Brain microvascular endothelial cell (primary cell): ENCODE measurements around the gene PLIN5.

Experiments used
- DNase-seq: peaks from one replicate; pipeline ENCODE4 v3.0.0-alpha.2; 2020
- H3K27ac ChIP-seq: fragments of 250-450 bp; sonication (Bioruptor Pico); 2 replicates; pipeline ENCODE4 v1.5.1; 2020; ENCODE audit warnings: mild to moderate bottlenecking, moderate library complexity
- H3K27me3 ChIP-seq: fragments of 250-450 bp; sonication (Bioruptor Pico); replicated peaks from 2 replicates; pipeline ENCODE4 v1.5.1; 2020; ENCODE audit warnings: mild to moderate bottlenecking
- H3K36me3 ChIP-seq: fragments of 250-450 bp; sonication (Bioruptor Pico); replicated peaks from 2 replicates; pipeline ENCODE4 v1.5.1; 2020; ENCODE audit warnings: mild to moderate bottlenecking
- H3K4me3 ChIP-seq: 2 replicates; pipeline ENCODE4 v1.5.1; 2011; ENCODE audit warnings: low read depth, mild to moderate bottlenecking, control low read depth, low read length, moderate library complexity
- in situ Hi-C: cut with HindIII; loops from 2 replicates; pipeline ENCODE4 v1.10.0; 2017; ENCODE audit warnings: low sequenced_read_pairs, low pct_ligation_motif_present
- TF ChIP-seq, protein P1 (sequence below): IDR thresholded peaks from 2 replicates; pipeline ENCODE4 v1.5.1; 2011; ENCODE audit warnings: low read depth, mild to moderate bottlenecking, moderate library complexity, low read length, control low read depth, inconsistent platforms; ENCODE audit errors: missing control alignments

Gene PLIN5

DNA sequence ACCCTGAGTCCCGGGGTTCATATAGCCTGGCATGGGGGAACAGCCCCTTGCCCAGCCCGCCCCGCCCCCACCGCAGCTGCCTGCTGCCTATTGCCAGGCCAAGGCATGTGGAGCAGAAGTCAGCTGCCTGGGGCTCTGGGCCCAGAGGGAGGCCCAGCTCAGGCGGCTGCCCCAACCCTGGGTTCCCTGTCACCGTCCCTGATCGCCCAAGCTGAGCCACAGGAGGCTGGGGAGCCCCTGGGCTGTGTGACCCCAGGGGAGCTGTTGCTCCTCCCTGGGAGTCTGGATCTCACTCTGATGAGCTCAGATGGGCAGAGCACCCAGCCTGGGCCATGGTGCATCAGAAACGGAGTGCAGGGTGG lies 18.1 kb downstream of the PLIN5 start:
- in situ Hi-C loops, result no loop called here
- Histone ChIP-seq H3K27me3 (no peaks in the 10 kb centered on the region), H3K36me3 (no peaks in the 10 kb centered on the region), H3K4me3 (no peak overlapping the region), H3K27ac (no peak overlapping the region)
- no peak for DNase-seq
- TF ChIP-seq, protein P1, sequence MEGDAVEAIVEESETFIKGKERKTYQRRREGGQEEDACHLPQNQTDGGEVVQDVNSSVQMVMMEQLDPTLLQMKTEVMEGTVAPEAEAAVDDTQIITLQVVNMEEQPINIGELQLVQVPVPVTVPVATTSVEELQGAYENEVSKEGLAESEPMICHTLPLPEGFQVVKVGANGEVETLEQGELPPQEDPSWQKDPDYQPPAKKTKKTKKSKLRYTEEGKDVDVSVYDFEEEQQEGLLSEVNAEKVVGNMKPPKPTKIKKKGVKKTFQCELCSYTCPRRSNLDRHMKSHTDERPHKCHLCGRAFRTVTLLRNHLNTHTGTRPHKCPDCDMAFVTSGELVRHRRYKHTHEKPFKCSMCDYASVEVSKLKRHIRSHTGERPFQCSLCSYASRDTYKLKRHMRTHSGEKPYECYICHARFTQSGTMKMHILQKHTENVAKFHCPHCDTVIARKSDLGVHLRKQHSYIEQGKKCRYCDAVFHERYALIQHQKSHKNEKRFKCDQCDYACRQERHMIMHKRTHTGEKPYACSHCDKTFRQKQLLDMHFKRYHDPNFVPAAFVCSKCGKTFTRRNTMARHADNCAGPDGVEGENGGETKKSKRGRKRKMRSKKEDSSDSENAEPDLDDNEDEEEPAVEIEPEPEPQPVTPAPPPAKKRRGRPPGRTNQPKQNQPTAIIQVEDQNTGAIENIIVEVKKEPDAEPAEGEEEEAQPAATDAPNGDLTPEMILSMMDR, result no peak

DNA sequence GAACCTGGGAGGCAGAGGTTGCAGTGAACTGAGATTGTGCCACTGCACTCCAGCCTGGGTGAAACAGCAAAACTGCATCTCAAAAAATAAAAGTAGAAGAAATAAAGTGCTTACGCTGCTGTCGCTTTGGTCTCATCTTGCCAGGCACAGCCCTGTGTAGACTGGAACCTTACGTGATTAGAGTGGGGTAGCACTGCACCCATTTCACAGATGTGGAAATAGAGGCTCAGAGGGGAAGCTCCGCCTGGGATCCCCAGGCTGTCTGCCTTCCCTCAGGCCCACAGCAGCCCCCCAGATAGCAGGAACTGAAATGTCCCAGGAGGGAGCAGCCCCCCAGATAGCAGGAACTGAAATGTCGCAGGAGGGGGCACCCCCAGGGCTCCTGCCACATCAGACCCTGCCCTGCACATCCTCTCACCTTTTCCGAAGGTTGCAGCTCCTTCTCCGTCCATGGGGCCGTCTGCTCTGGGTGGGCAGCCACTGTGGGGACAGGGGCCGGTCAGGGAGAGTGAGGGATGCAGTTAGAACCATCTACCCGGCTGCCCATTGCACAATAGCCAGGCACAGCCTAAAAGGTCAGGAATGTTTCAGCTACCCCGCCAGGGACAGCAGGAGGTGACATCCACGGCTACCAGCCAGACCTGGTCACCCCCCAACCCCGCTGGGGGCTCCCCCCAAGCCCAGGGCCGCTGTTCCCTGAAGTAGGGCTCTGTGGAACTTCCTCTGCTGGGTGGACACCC lies 18.7 kb downstream of the PLIN5 start:
- TF ChIP-seq, protein P1, result no peak
- in situ Hi-C loops, result no loop called here
- no peak for DNase-seq
- Histone ChIP-seq H3K4me3 (no peak overlapping the region), H3K36me3 (no peaks in the 10 kb centered on the region), H3K27me3 (no peaks in the 10 kb centered on the region), H3K27ac (no peak overlapping the region)

DNA sequence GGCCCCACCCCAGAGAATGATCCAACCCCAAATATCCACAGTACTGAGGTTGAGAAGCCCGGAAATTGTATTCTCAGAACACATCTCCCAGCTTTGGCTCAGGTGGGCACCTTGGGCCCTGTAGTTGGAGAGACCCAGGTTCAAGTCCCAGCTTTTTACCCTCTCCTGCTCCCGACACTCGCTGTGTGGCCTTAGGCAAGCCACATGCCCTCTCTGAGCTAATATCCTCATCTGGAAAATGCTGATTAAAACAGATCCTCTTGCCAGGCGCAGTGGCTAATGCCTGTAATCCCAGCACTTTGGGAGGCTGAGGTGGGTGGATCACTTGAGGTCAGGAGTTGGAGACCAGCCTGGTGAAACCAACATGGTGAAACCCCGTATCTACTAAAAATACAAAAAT lies 19.3 kb downstream of the PLIN5 start:
- Histone ChIP-seq H3K27ac (no peak overlapping the region), H3K4me3 (no peak overlapping the region), H3K36me3 (no peaks in the 10 kb centered on the region), H3K27me3 (no peaks in the 10 kb centered on the region)
- in situ Hi-C loops, result no loop called here
- TF ChIP-seq, protein P1, result no peak
- no peak for DNase-seq

DNA sequence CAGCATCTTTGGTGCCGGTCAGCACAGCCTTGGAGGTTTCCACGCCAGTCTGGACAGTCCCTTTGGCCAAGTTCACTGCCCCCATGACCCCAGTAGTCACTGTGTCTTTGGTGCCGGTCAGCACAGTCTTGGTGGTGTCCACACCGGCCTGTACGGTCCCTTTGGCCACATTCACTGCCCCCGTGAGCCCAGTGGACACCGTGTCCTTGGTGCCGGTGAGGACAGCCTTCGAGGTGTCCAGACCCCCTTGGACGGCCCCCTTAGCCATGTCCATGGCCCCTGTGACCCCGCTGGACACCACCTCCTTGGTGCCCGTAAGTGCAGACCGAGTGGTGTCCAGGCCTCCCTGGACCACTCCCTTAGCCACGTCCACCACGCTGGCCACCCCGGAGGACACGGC lies 21.8 kb downstream of the PLIN5 start:
- no peak for DNase-seq
- no peak overlapping the region for H3K27ac ChIP-seq
- TF ChIP-seq, protein P1, result no peak
- H3K4me3 ChIP-seq, result no peak overlapping the region
- H3K27me3 ChIP-seq, result no peaks in the 10 kb centered on the region
- in situ Hi-C loops, result no loop called here
- H3K36me3 ChIP-seq, result no peaks in the 10 kb centered on the region

DNA sequence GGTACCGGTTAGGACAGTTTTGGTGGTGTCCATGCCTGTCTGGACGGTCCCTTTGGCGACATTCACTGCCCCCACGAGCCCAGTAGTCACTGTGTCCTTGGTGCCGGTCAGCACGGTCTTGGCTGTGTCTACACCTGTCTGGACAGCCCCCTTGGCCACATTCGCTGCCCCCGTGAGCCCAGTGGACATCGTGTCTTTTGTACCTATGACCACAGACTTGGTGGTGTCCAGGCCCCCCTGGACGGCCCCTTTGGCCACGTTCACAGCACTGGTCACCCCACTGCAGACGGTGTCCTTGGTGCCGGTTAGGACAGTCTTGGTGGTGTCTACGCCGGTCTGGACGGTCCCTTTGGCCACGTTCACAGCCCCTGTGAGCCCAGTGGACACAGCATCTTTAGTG lies 23.0 kb downstream of the PLIN5 start:
- H3K27ac ChIP-seq, result no peak overlapping the region
- no peaks in the 10 kb centered on the region for H3K36me3 ChIP-seq
- in situ Hi-C loops, result no loop called here
- no peak overlapping the region for H3K4me3 ChIP-seq
- TF ChIP-seq, protein P1, result no peak
- no peak for DNase-seq
- no peaks in the 10 kb centered on the region for H3K27me3 ChIP-seq

DNA sequence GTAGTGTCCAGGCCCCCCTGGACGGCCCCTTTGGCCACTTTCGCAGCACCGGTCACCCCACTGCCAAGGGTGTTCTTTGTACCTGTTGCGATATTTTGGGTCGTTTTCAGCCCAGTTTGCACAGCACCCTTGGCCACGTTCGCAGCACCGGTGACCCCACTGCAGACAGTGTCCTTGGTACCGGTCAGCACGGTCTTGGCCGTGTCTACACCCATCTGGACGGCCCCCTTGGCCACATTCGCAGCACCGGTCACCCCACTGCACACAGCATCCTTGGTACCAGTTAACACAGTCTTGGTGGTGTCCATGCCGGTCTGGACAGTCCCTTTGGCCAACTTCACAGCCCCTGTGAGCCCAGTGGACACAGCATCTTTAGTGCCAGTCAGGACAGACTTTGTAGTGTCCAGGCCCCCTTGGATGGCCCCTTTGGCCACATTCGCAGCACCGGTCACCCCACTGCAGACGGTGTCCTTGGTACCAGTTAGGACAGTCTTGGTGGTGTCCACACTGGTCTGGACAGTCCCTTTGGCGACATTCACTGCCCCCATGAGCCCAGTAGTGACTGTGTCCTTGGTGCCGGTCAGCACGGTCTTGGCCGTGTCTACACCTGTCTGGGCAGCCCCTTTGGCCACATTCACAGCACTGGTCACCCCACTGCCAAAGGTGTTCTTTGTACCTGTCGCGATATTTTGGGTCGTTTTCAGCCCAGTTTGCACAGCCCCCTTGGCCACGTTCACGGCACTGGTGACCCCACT lies 23.5 kb downstream of the PLIN5 start:
- Histone ChIP-seq H3K4me3 (no peak overlapping the region), H3K36me3 (no peaks in the 10 kb centered on the region), H3K27ac (no peak overlapping the region), H3K27me3 (no peaks in the 10 kb centered on the region)
- TF ChIP-seq, protein P1, result no peak
- in situ Hi-C loops, result no loop called here
- DNase-seq, result no peak
